Stimulated activated CD8-positive, alpha-beta memory T cell treated with anti-CD3 and anti-CD28 coated beads, Interleukin-2, amount 100 ng/mL, for 1 hour (primary cell): ENCODE measurements around the gene SORCS1.

Experiments
- DNase-seq, 2 donors: peaks; one replicate each; pipeline ENCODE4 v3.0.0-alpha.2; 2020; ENCODE audit warnings: low read depth in 2 of 2

The SORCS1 gene

DNA sequence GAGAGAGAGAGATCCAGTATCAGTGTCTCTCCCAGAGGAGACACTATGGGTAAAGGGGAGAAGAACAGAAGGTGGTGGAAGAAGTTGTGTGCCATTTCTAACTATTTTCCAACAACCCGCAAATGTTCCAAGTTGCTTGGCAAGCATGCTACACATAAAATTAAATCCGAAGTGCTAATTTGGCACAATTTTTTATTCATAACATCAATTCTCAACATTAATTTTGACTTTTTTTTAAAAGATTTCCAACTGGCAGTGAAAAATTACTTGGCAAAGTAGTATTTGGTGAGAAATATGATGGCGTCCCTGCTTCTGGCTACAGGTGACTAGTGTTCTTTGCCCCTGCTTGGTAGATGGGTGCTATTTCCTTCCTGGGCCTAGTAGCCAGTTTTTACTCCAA lies 622.0 kb downstream of the SORCS1 start:
- no peak for DNase-seq

DNA sequence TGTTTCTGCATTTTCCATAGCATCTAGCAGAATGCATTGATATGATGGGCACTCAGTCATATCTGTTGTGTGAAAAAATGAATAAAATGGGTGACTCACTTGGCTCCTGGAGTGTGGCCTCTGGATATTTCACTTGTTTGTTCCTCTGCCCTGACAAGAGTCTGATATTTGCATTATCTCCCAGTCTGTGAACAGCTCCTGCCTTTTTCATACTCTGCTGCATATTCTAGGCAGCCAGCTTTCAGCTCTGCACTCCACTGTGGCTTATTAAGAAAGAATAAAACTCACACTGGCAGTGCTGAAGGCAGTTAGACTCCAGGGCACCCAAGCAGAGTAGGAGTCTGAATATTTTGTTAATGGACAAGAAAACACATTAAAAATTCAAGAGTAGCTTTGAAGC lies 623.9 kb downstream of the SORCS1 start:
- no peak for DNase-seq

DNA sequence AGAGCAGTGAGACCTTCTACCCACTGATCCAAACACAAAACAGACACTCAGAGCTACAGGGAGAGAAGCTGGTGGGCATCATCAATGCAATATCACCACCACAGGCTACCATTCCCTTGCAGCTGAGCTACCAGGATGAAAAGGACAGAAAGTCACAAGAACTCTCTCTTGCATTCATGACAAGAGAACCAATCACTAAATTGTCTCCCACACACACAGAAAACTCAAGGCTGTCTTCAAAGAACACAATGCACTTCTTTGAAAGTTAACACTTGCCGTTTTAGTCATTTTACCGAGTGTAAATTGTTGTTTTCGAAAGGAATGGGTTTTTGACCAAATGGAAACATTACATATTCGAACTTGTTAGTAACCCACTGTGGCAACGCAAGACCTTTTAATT lies 626.6 kb downstream of the SORCS1 start:
- no peak for DNase-seq

DNA sequence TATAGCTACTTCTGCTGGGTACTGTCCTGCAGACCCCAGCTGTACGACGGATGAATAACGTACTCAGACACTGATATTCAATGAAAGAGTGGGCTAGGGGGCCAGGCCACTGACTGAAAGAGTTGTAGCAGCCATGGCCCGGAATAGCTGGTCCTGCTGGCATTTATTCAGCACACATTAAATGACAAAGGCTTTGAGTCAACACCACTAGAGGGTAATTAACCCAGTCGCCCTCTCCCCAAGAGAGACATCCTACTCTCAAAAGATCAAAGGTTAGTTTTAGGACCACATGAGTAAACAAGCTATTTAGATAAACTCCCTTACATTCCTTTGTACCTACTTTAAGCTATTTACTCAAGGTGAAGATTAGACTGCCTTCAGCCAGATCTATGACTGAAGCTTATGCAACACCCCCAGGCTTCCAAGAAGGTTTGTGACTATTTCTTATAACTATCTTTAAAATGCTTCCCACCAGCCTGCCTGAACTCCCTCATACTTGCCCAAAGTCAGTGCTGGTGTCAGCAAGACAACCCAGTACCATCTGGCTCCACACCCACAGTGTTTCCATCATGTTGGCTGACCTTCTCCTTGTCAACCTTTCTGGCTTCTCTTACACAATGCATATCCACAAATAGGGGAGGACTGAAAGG lies 629.1 kb downstream of the SORCS1 start:
- no peak for DNase-seq

DNA sequence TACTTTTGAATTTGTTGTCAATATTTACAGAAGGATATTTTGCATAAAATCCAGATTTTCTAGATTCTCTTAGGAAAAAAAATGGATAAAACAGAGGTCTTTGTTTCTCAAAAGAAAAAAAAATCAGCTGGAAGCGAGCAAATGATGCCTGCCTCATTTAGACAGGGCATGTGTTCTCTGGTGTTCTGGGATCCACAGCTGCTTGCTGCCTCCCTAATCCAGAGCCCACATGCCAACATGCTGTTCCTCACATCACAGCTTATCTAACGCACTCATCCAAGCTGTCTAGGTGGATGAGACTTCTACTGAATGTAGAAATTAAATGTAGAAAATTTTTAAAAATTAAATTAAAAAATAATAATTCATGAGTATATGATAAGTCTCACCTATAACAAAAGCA lies 630.1 kb downstream of the SORCS1 start:
- DNase-seq, result no peak

DNA sequence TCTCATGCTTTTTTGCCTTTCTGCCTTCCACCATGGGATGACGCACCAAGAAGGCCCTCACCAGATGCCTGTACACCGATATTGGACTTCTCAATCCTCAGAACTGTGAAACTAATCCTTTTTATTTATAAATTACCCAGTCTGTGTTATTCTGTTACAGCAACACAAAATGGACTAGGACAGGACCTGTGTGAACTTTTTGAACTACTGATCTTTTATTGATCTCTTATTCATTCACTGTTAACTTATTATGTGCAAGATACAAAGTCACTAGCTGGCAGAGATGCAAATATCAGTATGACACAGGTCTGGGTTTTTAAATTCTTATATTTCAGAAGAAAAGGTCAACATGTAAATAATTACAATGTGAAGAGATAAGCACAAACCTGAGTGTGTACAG lies 635.8 kb downstream of the SORCS1 start:
- DNase-seq, result no peak

DNA sequence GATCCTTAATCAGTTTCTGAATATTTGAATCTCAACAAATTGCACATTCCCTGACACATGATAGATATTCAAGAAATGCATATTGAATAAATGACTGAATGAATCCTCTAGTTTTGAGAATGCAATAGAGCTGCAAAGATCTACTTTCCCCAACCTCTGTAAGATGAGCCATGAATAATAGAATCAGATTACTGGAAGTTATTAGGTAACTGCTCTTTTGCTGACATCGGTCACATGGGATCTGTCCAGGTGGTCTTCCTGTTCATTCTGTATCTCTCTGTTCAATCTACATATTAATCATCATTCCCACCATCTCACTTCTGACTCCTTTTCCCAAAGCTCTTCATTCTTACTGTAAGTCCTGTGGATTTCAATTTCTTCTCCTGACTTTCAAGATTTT lies 638.7 kb downstream of the SORCS1 start:
- no peak for DNase-seq
